GM11168 (cell line): Measurements from ENCODE around the gene ZNHIT6.

Experiments used
- in situ Hi-C: fragments of 300-500 bp; cut with MboI; formaldehyde crosslinking; loops from one replicate; pipeline ENCODE4 v1.12.0; 2022; ENCODE audit warnings: low sequenced_read_pairs; ENCODE audit not compliant: unreplicated experiment

The ZNHIT6 gene

GRCh38 chr1:85602571-85602970 is 105.7 kb downstream of the ZNHIT6 start:
- in situ Hi-C loops, result no loop called here

DNA sequence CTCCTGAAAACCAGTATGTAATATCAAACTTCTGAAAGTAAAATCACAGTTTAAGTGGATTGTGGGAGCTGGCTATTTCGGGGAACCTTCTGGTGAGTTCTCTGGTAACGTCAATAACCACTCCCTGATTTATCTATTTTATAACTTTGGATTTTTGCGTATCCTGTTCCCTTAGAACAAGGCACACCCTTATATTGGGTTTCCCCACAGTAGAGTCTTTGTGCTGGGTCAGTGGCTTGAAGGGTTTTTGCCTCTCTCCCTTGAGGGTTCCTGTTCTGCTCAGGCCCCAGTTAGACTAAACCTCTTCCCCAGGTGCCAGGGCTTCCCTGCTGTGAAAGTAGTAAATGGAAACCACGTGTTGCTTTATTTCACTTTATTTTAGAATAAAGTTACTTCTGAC is 106.3 kb downstream of the ZNHIT6 start:
- in situ Hi-C loops, result no loop called here

- in situ Hi-C loops, result no loop called here
Observed at GRCh38 chr1:85599681-85600080, 108.6 kb downstream of the ZNHIT6 start.
